HG02943 (cell line): ENCODE results near the gene CDC25C.

ENCODE experiments used
- ATAC-seq: cut with Tn5 transposase; IDR thresholded peaks from one replicate; pipeline ENCODE4 v1.9.1; 2021; ENCODE audit warnings: mild to moderate bottlenecking, low read depth, moderate library complexity; ENCODE audit not compliant: unreplicated experiment

The CDC25C gene

DNA sequence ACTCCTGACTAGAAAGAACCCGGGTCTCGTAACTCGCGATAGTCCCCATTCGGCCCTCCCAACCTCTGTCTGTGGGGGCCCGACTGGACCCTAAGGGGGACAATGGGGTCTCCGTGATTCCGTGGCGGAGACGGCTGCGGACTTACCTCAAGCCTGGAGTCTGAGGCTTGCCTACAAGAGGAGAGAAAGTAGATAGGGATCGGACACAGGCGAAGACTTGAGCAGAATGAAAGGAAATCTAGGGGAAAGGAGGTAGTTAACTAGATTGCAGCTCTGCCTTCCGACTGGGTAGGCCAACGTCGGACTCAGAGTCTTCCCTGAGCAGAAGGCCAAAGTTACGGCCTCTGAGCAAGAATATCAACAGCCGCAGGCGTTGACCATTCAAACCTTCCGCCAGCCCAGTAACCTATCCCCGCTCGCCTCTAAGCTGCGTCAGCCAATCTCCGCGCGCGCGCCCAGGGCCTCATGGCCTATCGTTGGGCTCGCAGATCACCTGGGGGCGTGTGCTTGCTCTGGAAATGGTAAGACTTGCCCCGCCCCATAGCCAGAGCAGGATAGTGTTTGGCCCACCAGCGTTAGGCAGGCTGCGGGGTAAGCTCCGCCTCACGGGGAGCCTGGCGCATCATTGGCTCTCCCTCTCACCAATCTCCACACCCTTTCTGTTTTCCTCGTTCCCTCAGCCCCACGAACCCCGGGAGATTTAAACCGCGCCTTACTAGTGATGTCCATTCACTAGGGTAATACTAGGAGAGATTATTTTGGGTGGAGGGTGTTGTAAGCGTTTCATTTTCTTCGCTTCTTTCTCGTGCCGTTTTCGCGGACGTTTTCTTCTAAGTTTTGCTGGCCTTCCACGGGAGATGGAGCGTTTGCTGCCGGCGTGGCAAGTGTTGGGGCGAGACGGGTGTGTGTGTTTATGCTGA, at the start of gene CDC25C:
Gene CDC25C, minus strand, starts transcription at position 356 of the 920 bp plus-strand sequence. CDS start 624 bp downstream, outside the sequence.
- peak; percentile 99 for ATAC-seq

DNA sequence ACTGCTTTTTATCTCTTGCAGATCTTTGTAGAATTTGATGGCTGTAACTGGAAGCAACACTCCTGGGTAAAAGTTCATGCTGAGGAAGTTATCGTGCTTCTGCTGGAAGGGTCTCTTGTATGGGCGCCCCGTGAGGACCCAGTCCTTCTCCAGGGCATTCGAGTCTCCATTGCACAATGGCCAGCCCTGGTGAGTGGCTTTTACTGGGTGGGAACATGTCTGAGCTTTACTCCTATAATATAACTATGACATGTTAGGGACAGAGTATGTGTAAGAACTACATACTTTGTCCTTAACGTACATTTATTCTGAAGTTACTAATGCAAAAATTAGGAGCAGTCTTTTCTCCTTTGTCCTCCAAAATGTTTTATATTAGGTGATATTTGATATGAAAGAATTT, 41.0 kb upstream of the CDC25C start:
- ATAC-seq = no peak

DNA sequence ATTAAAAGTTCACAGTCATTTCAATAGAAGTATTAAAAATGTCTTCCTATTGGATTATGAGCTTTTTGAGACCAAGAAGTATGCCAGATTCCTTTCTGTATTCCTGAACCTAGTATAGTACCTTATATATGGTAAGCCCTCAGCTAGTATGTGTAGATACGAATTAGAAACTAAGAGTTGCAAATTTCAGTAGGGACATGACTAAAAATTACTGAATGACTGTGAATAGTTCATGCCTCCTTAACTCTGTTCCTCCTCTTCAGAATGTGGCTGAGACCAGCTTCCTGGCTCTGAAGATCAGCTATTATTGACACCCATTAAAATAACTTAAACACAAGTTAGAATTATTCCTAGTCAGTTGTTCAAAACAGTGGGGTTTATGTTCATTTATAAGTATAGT, 40.6 kb upstream of the CDC25C start:
- no peak for ATAC-seq

GRCh38 chr5:138371454-138371853, 39.9 kb upstream of the CDC25C start:
- ATAC-seq = no peak

GRCh38 chr5:138370537-138370936, 38.9 kb upstream of the CDC25C start:
- ATAC-seq = no peak

GRCh38 chr5:138369706-138370105, 38.1 kb upstream of the CDC25C start:
- no peak for ATAC-seq

DNA sequence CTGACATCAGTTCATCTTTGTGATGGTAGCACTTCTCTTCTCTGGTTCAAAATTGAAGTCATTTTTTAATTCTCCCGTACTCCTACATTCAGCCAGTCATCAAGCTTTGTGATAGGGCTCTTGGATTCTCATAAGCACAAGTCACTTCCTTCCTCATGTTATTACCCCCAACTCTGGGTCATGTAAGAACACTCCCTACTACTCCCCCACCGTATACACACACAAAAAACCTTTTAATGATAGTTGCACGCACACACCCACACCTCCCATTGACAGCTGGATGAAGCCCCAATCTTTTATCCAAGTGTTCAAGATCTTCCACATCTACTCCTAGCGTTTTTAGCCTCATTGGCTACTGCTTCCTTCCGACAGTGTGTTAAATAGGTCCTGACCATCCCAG, 37.7 kb upstream of the CDC25C start:
- ATAC-seq = no peak

DNA sequence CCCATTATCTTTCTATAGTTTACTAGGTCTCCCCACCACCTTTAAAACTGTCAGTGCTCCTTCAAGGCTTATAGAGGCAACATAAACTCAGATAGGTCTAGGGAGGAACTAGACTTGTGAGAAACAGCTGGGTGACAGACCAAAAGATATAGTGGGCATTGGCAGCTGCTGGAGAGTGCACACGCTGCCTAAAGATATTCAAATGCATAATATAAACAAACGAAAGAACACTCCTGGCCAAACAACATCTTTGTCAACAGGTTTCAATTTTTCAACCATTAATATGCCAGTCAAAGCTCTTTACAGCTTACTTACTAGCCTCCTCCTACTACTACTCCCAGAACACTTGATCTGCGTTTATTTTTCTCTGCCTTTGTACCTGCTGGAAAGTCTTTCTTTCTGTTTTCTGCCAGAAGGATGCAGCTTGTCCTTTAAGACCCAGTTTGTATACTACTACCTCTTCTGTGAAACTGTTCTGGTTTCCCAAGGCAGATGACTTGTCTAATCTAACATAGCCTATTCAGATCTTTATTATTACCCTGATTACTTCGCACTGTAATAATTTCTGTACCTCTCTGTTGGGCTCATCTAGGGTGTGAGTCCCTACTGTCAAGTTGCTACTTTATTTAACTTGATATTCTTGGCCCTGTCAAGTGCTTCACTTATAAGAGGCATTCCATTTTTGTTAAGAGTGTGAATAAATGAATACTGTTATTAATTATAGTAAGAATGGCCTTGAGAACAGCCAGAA, 35.2 kb upstream of the CDC25C start:
- no peak for ATAC-seq

DNA sequence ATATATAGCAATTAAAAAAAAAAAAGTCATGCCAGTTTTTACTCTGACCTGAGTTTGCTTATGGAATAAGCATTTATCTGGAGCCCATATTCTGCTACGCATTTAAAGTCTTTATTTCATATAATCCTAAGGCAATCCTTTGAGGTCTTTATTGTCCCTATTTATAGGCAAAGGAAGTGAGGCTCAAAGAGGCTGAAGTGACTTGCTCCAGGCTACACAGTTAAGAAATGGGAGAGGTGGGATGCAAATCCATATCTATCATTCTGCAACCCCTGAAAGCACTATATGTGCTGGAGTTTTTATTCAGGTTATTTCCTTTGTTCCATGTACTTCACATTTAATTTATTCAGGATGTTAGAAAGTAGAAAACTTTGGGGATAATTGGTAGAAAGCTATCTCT, 33.0 kb upstream of the CDC25C start:
- no peak for ATAC-seq

- no peak for ATAC-seq
These were observed 29.4 kb upstream of the CDC25C start for GRCh38 chr5:138360941-138361452.

DNA sequence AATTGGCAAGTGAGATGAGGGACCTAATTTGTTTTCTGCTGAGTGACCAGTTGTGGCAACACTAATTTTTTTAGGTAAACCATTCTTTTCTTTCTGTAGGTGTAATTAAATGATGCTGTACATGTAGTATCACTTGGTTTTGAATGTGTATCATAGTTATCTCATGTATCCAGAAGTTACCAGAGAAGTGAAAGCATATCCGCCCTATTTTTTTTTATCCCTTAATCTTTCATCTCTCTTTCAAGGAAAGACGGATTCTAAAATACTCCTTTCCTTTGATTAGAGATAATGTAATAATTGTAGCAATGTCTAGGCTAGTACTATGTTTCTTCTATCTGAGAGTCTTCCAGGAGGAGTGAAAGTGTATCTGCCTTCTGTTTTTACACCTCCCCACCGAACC, 28.0 kb upstream of the CDC25C start:
- no peak for ATAC-seq

DNA sequence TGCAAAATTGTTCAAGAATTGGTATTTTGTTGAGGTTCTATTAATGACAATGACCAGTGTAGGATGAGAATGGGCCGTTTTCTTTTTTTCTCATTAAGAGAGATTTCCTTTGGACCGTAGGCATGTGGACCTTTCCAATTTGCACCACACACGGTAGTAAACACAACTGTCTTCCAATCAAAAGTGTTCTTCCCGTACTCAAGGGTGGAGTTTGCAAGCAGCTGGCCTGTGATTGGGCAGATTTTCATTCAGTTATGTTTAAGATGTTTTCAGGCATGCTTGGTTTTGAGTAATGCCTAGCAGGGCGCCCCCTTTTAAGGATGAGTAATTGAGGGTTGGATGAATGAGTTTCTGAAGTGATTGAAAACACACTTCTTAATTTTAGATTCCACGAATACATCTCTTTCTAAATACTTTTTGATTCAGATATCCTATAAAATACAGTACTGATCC, 23.3 kb upstream of the CDC25C start:
- no peak for ATAC-seq

GRCh38 chr5:138354387-138354786, 22.8 kb upstream of the CDC25C start:
- no peak for ATAC-seq

DNA sequence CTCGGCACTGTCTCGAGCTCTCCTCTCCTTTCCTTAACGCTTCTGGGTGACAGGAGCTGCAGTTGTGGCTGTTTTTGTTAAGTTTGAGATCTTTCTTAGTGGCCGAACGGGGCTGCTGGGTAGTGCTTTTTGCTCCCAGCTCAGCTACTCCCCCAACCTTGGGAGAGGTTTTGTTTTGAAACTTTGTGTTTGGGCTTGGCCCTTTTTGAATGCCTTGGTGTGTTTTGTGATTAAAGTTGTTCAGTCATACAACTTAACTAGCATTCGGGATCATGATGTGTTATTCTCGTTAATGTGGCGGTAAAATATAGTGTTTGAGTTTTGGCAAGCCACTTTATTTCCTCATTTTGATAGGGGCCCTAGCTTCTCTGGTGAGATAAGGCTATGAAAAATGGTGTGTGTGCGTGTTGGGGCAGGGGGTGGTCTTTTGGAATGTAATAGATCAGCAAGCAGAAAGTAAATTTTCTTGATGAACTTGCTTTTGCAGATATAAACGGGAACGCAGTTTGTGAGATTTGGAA, 22.0 kb upstream of the CDC25C start:
- no peak for ATAC-seq

DNA sequence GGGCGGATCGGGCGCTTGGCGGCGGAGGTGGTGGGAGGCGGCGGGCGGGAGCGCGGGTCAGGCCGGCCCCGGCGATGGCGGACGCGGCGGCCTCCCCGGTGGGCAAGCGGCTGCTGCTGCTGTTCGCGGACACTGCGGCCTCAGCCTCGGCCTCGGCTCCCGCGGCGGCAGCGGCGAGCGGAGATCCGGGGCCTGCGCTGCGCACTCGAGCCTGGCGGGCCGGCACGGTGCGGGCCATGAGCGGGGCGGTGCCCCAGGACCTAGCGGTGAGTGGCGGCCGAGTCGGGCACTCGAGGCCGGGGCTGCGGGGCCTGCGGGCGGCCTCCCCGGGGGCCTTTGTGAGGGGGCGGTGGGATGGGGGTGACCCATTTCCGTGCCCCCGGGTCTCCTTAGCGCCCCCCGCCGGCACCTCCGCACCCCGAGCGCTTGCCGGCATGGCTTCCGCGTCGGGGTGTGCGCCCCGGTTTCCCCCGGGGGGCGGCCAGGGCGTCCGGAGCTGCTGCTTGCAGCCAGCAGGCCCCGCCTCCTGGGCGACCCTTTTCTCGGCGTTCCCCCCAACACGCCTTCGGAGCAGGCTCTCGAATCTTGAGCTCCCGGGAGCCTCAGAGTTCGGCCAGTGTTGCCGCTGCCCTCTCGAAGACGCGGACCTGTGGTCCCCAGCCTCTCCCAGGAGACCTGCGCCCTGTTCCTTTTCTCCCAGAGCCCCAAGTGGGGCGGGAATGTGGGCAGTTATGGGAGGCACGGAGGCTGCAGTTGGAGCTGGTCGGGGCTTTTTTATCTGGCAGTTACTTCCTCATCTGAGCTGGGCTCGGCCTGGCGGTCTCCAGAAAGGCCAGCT, 21.3 kb upstream of the CDC25C start:
- peak; percentile 38 for ATAC-seq

DNA sequence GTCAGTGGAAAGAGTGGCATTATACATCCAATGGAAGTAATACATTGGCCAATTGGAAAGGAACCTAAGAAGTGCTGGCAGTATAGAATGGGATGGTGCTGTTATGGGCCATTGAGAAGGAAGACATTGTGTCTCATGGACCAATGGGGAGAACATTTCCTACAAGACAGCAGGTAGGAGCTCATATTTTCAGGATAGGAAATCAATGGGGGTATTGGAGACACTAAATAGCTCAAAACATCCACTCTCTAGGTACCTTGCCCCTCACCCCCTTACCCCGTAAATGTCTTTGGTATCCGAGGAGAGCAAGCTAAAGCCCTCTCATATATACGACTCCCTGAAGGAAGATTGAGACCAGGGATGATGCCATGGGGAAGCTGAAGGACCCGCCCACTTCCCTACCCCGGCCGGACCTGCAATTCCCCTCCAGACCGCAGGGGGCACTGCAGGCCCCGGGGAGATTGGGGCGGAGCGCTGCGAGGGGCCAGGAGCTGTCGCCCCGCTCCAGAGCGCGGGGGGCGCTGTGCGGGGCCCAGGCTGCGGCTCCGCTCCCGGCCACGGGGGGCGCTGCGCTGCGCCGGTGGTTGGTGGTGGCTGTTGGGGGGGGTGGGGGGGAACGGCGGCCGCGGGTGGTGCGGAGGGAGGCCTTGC, 20.6 kb upstream of the CDC25C start, which contains the start of gene KDM3B:
Gene KDM3B, plus strand, starts transcription at position 615 of the 651 bp plus-strand sequence. CDS start 111 bp downstream, outside the sequence.
- peak; percentile 64 for ATAC-seq

DNA sequence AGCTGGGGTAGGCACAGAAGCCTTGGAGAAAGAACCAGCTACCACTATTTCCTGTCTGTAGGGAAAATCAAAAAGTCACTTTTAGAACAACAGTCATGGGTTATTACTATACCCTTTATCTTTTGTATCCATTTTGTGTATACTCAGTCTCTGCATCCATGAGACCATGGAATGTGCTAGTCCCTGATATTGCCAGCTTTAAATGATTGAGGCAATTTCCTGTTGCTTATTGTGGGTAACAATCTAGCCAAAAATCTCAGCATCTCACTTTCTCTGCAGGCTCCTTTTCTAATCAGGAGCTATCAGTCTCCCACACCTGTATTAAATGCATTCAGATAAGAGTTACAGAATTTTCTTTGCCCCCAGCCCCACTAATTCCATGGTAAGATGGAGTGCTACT, 19.9 kb upstream of the CDC25C start:
- no peak for ATAC-seq

GRCh38 chr5:138351056-138351455, 19.5 kb upstream of the CDC25C start:
- no peak for ATAC-seq

- no peak for ATAC-seq
These were observed 18.9 kb upstream of the CDC25C start for GRCh38 chr5:138350563-138350890.
